Head of caudate nucleus (tissue), 42 donors: ENCODE measurements around the gene DAND5.
"Not testable (repeated sequence)": the region's sequence is repeated elsewhere in the genome, so short reads cannot be mapped to it uniquely, and the experiment has no call there.

Source experiments
- DNase-seq, 42 donors: peaks; one replicate each; pipeline versions ENCODE4 v3.0.0 to v3.0.0-alpha.2; 2020 to 2021; ENCODE audit warnings: mixed read lengths in 7 of 42
- intact Hi-C: fragments of 100-400 bp; cut with DNase I; formaldehyde crosslinking; loops from one replicate; pipeline ENCODE4 v1.15.0; 2022

DAND5 gene

DNA sequence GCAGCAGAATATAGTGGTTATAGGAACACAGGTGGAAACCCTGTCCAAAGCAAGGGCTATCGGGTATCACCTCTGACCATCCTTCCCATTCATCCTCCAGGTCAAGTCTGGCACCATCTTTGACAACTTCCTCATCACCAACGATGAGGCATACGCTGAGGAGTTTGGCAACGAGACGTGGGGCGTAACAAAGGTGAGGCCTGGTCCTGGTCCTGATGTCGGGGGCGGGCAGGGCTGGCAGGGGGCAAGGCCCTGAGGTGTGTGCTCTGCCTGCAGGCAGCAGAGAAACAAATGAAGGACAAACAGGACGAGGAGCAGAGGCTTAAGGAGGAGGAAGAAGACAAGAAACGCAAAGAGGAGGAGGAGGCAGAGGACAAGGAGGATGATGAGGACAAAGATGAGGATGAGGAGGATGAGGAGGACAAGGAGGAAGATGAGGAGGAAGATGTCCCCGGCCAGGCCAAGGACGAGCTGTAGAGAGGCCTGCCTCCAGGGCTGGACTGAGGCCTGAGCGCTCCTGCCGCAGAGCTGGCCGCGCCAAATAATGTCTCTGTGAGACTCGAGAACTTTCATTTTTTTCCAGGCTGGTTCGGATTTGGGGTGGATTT, 25.8 kb upstream of the DAND5 start:
- intact Hi-C loops, result no loop called here
- no peak for DNase-seq

DNA sequence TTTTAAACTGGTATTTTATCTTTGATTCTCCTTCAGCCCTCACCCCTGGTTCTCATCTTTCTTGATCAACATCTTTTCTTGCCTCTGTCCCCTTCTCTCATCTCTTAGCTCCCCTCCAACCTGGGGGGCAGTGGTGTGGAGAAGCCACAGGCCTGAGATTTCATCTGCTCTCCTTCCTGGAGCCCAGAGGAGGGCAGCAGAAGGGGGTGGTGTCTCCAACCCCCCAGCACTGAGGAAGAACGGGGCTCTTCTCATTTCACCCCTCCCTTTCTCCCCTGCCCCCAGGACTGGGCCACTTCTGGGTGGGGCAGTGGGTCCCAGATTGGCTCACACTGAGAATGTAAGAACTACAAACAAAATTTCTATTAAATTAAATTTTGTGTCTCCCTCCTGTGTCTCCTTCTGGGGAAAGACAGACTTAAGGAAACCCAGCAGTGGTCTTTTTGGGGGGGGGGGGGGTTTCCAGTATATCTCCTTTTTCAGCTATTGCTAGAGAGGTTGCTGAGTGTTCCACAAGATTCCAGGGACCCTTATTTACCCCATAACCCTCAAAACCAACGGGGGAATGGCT, 25.2 kb upstream of the DAND5 start:
- intact Hi-C loops, result no loop called here

DNA sequence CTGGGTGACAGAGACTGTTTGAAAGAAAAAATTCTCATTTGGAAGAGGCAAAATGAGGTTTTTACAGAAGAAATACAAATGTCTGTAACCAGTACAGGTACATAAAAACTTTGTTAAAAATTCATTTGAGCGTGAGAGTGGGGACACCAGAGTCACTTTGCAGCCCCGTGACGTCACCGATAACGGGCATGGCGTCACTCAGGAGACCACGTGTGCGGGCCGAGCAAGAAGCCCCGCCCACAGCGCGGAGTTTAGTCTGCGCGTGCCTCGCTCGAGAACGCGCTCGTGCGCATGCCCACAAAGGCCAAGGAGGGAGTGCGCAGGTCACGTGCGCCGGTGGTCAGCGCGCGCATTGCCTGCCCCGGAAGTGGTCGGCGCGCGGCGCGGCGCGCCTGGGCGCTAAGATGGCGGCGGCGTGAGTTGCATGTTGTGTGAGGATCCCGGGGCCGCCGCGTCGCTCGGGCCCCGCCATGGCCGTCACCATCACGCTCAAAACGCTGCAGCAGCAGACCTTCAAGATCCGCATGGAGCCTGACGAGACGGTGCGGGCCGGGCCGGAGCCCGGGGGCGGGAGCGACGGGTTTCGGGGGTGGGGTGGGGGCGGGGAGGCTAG, 23.8 kb upstream of the DAND5 start, which contains the start of gene RAD23A:
Gene RAD23A (plus strand): TSS at position 384 of the 613 bp plus-strand sequence. CDS start 87 bp downstream, at position 471.
- peak; percentile 84 to 97 (median 92) for DNase-seq
- intact Hi-C loops, result loop anchor here (1.0 kb wide), 1 partner anchor 26 kb away; the partner anchor contains the start of gene SYCE2

More for the DNA sequence above, 25.2 kb upstream of the DAND5 start:
- no peak for DNase-seq

DNA sequence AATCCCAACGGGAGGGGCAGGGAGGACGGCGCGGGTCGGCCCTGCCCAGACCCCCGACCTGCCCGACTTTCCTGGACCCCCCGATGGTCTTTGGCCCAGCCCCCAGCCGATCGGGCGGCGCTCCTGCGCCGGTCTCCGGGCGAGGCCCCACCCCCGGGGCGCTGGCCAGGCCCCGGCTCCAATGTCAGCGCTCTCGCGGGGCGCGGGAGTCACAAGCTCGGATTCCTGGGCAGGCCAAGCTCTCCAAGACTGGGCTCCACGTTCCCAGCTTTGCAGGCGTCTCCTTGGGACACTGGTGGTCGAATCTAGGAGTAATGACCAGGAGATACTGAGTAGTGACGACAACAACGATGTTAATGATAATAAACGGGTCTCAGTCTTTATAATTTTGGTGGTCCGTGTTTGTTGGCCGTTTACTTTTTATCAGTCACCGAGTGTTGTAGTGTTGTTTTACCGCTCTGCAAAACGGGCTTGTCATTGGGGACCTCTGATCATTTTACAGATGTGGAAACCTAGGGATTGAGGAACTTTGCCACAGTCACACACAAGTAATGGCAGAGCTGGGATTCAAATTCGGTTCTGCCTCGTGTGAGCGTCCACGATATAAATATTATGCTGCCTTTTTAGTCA, 23.2 kb upstream of the DAND5 start:
- intact Hi-C loops, result no loop called here
- peak in 18 of 42 donors; percentile 15 to 63 (median 40) for DNase-seq

DNA sequence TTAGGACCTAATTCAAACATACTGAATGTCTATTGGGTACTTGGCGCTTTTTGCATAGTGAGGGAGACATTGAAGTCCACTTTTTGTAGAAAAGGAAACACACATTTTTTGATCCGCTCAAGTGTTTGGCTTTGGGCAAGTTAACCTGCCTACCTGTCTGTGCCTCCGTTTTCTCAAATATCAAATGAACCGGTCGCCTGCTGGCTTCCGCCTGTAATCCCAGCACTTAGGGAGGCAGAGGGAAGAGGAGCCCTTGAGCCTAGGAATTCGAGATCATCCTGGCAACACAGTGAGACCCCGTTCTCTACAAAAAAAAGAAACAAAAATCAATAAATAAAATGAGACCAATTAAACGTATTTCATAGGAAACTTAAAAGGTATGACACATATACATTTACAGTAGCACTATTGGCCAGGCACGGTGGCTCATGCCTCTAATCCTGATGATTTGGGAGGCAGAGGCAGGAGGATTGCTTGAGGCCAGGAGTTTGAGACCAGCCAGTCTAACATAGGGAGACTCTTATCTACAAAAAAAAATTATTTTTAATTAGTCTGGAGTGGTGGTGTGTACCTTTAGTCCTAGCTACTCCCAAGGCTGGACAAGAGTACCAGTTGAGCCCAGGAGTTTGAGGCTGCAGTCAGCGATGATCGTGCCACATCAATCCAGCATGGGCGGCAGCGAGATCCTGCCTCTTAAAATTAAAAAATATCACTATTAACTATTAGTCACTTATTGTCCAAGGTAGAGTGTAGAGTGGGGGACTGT, 22.5 kb upstream of the DAND5 start:
- intact Hi-C loops, result no loop called here
- no peak for DNase-seq

DNA sequence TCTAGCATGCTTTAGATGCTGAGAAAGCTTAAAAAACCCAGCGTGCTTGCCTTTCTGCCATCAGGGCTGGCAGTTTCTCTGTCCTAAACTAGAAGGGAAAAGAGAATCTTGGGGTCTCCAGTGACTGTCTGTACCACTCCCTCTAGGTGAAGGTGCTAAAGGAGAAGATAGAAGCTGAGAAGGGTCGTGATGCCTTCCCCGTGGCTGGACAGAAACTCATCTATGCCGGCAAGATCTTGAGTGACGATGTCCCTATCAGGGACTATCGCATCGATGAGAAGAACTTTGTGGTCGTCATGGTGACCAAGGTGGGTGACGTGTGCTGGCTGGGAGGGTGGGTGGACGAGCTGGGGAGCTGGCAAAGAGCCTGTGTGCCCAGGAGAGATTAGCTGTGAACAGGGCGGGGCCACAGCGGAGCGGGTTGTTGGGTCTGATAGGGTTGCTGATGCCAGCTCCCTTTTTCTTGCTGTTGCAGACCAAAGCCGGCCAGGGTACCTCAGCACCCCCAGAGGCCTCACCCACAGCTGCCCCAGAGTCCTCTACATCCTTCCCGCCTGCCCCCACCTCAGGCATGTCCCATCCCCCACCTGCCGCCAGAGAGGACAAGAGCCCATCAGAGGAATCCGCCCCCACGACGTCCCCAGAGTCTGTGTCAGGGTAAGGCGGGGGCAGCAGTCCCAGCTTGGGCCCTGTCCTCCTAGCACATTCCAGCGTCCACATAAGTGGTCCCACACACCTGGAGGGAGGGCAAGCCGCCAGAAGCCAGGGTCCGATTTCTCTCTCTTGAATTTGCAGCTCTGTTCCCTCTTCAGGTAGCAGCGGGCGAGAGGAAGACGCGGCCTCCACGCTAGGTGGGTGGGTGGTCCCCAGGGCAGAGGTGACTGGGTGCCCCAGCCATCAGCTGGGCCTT, 21.4 kb upstream of the DAND5 start:
- no peak for DNase-seq
- intact Hi-C loops, result no loop called here

DNA sequence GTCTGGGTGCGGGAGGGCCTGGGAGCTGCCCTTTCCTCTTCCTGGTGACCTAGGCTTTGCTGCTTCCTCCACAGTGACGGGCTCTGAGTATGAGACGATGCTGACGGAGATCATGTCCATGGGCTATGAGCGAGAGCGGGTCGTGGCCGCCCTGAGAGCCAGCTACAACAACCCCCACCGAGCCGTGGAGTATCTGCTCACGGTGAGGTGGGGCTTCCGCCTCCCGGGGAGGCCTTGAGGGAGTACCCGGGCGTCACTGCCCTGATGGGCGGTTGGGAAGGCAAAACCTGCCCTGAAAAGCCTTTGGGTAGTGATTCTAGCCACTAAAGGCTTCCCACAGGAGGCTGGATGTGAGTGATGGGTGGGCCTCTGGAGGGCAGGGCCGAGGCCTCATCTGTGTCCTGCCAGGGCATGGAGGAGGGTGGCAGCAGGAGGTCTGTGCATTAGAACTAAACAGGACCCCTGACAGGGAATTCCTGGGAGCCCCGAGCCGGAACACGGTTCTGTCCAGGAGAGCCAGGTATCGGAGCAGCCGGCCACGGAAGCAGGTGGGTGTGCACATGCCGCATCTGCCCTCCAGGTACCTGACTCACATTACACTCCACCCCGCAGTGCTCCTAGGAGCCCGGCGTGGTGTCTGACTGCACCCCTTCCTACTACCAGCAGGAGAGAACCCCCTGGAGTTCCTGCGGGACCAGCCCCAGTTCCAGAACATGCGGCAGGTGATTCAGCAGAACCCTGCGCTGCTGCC, 20.6 kb upstream of the DAND5 start:
- intact Hi-C loops, result no loop called here
- DNase-seq, result no peak

DNA sequence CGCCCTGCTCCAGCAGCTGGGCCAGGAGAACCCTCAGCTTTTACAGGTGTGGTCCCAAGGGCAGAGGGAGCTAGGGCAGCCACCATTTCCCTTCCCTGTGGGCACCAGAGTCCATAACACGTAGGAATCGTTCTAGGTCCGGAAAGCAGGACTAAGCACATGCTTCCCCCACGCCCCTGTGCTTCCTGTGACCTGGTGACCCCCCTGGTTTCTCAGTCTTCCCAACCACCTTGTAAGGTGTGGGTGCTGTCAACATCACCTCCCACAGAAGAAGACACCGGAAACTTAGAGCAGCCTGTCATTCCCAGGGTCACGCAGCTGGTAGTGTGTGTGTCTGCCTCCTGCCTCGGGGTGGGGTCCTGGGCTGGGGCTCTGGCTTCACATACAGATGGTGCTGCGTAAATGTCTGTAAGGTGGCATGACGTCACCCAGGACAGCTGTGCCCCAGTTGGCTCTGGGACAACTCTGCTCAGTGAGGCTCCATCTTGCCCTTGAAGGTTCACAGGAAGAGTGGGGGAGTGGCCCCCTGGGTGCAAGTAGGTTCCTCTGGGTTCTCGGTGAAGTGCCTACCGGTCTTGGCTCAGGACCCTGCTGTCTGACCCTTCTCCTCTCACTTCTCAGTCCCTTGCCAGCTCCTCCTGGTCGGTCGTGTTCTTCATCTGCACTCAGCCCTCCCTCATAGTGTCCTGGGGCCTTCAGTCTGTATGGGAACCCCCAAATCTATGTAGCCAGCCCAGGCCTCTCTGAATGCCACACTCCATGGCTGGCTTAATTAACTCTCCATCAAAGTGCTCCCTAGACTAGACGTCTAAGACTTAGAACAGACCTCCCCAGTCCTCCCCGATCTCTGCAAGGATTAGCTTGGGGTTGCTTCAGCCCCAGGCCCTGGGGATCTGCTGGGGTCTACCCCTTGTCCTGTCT, 19.8 kb upstream of the DAND5 start:
- no peak for DNase-seq
- intact Hi-C loops, result no loop called here

DNA sequence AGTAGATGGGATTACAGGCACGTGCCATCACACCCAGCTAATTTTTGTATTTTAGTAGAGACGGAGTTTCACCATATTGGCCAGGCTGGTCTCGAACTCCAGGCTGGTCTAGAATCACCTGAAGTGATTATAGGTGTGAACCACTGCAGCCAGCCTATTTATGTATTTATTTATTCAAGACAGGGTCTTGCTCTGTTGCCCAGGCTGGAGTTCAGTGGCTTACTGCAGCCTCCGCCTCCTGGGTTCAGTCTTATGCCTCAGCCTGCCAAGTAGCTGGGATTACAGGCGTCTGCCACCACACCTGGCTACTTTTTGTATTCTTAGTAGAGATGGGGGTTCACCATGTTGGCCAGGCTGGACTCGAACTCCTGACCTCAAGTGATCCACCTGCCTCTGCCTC, 17.3 kb upstream of the DAND5 start:
- DNase-seq, intact Hi-C loops: not testable (repeated sequence)

DNA sequence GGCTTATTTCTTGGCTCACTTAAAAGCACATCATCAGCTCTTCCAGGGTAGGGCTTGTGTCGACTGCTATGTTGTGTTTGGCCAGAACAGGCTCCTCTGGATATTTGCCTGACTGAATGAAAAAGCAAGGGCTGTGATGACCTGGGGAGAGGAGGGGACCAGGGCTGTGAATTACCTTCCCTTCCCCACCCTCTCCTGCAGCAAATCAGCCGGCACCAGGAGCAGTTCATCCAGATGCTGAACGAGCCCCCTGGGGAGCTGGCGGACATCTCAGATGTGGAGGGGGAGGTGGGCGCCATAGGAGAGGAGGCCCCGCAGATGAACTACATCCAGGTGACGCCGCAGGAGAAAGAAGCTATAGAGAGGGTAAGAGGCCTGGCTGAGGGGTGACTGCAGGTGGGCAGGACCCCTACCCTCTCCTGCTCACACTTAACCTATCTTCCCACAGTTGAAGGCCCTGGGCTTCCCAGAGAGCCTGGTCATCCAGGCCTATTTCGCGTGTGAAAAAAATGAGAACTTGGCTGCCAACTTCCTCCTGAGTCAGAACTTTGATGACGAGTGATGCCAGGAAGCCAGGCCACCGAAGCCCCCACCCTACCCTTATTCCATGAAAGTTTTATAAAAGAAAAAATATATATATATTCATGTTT, 16.8 kb upstream of the DAND5 start:
- intact Hi-C loops, result no loop called here
- peak in 2 of 42 donors; percentile 31 to 53 for DNase-seq

DNA sequence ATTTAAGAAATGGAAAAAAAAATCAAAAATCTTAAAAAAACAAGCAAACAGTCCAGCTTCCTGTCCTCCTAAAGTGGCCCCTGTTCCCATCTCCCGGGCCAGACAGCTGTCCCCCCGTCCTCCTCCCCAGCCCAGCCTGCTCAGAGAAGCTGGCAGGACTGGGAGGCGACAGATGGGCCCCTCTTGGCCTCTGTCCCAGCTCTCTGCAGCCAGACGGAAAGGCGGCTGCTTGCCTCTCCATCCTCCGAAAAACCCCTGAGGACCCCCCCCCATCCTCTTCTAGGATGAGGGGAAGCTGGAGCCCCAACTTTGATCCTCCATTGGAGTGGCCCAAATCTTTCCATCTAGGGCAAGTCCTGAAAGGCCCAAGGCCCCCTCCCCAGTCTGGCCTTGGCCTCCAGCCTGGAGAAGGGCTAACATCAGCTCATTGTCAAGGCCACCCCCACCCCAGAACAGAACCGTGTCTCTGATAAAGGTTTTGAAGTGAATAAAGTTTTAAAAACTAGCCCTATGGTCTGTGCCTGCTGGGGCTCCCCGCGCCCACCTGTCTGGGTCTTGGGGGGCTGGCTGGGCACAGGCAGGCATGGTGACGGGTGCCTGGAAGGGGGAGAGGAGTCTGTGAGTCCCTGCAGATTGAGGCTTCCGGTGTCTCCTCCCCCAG, 16.1 kb upstream of the DAND5 start:
- DNase-seq, result peak; percentile 41 to 91 (median 74)
- intact Hi-C loops, result no loop called here

DNA sequence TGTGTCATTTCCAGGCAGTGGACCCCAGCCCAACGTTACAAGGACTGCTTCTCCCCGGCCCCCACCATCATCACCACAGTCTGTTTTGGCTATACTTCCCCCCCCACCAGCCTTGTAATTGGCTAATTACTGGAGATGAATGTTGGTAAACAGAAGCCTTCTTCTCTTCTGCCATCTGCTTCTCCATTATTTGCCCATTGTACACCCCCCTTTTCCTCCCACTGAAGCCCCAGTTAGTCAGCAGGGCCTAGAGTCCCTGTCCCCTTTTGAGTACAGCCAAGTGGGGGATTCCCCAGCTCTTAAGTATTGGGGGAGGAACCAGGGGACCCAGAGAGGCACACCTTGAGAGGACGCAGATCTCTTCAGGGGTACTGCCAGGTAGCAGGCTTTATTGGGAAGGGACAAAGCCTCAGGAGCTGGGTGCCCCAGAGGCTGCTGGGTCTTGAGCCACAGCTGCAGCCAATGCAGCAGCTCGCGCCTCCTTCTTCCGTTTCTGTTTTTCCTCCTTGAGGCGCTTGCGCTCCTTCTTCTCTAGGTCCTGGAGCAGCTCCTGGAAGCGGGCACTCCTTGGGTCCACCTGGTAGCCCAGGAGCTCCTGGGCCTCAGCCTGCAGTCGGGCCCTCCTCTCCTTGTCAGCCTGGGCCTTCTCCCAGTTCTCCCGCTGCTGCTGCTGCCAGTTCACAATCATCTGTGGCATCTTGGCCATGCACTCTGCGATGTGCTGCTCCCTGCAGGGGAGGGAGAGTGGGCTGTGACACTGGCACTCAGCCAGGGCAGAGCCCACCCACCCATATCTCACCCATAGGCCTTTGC, 15.4 kb upstream of the DAND5 start:
- intact Hi-C loops, result no loop called here
- DNase-seq, result peak in 2 of 42 donors; percentile 43 to 44

DNA sequence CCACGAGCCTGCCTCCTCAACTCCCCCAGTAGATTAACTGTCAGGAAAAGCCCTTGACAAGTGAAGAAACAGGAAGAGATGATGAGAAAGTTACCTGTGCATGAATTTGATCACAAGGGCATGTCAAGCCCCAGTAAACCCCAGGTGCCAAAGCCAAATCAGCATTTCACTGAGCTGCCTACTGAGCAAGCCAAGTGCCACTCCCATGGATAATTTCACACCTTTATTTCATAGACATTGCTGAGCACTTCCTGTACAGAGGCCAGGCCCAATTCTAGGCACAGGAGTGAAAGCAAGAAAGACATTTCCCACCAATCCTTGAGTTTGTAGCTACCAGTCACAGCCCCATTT, 14.8 kb upstream of the DAND5 start:
- intact Hi-C loops, result no loop called here
- peak in 1 of 42 donors; percentile 26 for DNase-seq

DNA sequence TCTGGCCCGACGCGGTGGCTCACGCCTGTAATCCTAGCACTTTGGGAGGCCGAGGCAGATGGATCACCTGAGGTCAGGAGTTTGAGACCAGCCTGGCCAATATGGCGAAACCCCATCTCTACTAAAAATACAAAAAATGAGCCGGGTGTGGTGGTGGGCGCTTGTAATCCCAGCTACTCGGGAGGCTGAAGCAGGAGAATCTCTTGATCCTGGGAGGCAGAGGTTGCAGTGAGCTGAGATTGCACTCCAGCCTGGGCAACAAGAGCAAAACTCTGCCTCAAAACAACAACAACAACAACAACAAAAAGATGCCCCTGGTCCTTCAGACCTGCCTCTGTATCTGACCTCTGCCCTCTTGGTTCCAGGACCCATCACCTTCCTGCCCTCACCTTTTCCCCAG, 13.8 kb upstream of the DAND5 start:
- DNase-seq, intact Hi-C loops: not testable (repeated sequence)

DNA sequence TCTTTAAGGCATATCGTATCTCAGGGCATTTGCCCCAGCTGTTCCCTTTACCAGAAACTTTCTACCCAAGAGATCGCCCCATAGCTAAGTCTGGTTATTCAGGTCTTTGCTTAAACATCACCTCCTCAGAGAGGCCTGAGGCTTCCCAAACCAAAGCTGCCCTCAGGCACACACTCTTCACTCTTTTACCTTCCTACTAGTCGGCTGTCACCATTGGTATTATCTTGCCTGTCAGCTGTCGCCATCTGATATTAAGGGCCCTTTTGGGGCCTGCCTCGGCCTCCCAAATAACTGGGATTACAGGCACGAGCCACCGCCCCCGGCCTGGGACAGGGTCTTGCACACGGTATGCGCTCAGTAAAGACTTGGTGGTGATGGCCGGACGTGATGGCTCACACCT, 13.4 kb upstream of the DAND5 start:
- intact Hi-C loops, result loop anchor here (2.0 kb wide), 1 partner anchor 35 kb away; no protein-coding TSS in a partner anchor
- DNase-seq, result no peak
